ENCODE data around the gene OR56A4.
"Not testable (repeated sequence)": the region's sequence is repeated elsewhere in the genome, so short reads cannot be mapped to it uniquely, and the experiment has no call there.

OR56A4 gene

DNA sequence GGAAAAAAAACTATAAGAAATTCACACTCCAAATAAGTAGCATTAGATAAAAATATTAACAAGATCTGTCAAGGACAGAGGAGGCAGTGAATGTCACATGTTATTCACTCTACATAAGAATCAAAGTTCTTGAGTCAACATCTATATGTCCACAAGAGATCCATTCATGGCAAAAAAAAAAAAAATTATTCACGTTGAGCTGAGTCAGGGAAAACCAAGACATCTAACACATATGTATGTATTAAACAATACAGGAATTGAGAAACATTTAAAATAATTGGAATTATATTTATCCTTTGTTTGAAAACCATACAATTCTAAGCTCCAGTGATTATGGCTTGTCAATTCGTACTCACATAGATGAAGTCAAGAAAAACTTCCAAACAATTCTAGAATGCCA lies 39.8 kb downstream of the OR56A4 start:
- in situ Hi-C loops (cut with MboI; ENCODE audit: low sequenced_read_pairs): no loop called here

DNA sequence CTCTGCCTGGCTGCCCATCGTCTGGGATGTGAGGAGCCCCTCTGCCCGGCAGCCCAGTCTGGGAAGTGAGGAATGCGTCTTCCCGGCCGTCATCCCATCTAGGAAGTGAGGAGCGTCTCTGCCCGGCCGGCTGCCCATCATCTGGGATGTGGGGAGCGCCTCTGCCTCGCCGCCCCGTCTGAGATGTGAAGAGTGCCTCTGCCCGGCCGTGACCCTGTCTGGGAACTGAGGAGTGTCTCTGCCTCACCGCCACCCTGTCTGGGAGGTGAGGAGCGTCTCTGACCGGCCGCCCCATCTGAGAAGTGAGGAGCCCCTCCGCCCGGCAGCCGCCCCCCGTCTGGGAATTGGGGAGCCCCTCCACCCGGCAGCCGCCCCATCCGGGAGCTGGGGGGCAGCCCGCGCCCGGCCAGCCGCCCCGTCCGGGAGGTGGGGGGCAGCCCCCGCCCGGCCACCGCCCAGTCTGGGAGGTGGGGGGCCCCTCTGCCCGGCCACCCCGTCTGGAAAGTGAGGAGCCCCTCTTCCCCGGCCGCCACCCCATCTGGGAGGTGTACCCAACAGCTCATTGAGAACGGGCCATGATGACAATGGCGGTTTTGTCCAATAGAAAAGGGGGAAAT lies 45.9 kb downstream of the OR56A4 start:
- in situ Hi-C loops (cut with MboI; ENCODE audit: low sequenced_read_pairs): not testable (repeated sequence)

DNA sequence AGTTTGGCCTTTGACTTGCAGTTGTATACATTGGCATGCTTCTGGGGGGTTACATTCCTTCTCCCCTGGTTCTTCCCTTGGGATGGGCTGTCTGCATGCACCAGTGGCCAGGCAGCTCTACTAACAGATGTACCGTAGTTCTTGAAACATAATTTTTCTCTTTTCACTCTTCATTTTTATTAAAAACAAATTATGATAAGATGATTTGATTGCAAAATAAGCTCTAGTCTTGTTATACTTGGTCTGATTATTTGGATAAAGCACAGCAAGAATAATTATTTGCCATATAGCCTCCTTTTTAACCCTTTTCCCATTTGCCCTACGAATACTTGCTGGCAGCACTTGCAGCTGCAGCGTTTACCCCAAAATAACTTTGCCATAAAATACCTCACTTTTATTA lies 51.2 kb downstream of the OR56A4 start:
- in situ Hi-C loops (cut with MboI; ENCODE audit: low sequenced_read_pairs): no loop called here
